HG03378 (cell line): ENCODE measurements around the gene MMP28.

Experiments used
- ATAC-seq: cut with Tn5 transposase; IDR thresholded peaks from one replicate; pipeline ENCODE4 v1.9.1; 2021; ENCODE audit warnings: mild to moderate bottlenecking, moderate library complexity; ENCODE audit not compliant: unreplicated experiment

MMP28 gene

DNA sequence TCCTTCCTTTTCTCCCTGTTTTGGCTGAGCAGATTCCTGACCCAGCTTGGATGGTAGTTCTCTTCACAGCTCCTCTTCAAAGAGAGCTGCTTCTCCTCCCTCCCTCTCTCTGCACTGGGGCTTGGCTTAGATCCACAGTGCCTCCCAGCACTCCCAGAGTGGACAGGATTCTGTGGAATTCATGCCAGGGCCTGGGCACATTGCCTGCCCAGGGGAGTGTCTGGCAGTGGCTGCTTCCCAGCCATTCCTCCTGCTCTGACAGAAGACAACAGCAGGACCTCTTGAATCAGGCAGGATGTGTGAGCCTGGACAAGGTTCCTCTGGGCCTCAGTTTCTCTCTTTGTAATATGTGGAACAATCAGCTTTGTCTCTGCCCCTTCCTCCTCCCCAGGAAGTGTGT lies 4.5 kb upstream of the MMP28 start:
- no peak for ATAC-seq

DNA sequence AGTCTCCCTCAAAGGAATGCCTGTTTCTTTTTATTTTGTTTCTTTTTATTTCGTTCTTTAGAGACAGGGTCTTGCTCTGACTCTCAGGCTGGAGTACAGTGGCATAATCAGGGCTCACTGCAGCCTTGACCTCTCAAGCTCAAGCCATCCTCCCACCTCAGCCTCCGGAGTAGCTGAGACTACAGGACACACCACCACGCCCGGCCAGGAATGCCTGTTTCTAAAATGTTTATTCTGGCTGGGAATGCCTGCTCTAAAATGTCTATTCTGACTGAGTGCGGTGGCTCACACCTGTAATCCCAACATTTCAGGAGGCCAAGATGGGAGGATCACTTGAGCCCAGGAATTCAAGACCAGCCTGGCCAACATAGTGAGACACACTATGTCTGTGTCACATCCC lies 2.5 kb upstream of the MMP28 start:
- ATAC-seq, result no peak

DNA sequence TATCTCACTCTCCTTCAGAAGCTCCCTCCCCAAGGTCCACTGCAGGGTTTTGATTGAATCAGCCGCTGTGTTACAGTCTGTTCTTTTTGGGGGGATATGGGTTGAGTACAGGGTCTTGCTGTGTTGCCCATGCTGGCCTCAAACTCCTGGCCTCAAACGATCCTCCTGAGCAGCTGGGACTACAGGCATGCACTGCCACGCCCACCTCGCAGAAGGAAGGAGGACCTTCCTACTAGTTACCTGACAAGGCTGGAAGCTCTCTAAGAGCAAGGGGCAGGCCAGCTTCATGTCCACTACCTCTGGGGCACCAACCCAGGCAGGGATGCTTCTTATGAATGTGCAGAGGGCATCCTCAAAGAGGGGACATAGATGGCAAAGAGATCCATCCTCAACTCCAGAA lies 1.9 kb upstream of the MMP28 start:
- ATAC-seq, result no peak

DNA sequence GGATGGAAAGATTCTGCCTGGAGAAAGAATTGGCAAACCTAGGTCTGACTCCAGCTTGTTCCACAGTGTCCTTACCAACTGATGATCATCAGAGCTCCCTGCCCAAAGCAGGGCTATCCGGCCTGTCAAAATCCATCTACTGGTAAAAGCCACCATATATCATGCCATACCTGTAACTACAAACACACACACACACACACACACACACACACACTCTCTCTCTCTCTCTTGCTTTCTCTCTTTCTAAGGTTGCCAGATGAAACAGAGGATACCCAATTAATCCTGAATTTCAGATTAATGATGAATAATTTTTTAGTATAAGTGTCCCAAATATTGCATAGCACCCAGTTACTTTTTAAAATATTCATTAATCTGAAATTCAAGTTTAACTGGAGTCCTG lies 1.5 kb upstream of the MMP28 start:
- no peak for ATAC-seq

DNA sequence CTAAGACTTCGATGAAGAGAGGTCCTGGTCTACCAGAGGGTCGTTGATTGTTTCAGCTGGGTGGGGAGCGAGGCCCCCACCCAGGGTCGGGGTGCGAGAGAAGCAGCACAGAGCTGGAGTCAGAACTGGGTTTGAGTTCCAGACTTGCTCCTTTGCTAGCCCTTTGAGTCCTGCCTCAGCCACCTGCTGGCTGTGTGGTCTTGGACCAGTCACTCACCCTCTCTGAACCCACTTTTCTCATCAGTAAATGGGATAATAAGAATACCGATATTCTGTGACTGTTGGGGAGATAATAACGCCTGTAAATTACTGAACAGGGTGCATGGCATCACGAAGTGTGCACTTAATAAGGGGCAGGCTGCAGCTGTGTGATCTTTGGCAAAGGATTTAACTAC lies 427 bp upstream of the MMP28 start:
- no peak for ATAC-seq

DNA sequence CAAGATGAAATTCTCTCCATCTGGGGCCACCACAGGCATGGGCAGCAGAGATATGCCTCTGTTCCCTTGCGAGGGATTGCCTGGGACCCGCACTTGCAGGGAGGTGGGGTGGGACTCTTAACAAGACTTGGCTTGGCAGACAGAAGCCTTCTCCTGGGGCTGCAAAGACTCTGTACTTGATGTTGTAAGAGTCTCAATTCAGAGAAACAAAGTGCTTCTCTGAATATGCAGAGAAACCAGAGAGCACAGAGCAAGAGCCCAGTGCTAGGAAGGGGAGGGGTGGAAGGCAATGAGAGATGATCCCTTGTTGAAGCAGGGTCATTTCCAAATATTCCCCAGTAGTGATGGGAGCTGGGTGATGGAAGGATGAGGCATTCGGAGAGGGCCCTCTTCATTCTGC lies 2.2 kb downstream of the MMP28 start:
- no peak for ATAC-seq

DNA sequence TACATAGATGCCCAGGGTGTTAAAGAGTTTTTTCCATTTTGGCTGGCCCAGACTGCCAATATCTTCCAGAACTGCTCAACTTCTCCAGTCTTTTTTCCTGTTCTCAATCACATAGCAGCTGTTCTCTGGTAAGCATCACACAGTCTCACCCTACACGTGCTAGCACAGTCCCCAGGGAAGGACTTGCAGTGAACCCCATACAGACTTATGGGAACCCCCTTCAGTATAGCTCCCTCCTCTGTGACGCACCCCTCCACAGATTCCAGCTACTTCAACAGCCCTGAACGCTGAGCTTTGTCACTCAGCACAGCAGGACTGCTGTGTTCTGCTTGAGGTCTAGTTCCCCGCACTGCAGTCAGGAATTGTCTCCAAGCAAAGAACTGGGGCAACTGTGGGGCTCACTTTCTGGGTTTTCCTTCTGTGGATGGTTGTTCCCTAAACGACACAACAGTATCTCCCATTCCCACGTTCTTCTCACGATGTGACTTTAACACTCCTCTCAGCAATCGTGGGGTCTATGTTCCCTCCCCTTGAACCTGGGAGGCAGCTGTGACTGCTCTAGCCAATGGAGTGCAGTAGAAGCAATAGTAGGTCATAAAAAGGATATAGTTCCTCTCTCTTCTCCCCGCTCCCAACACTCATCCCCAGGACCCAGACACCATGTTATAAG lies 3.6 kb downstream of the MMP28 start:
- no peak for ATAC-seq

DNA sequence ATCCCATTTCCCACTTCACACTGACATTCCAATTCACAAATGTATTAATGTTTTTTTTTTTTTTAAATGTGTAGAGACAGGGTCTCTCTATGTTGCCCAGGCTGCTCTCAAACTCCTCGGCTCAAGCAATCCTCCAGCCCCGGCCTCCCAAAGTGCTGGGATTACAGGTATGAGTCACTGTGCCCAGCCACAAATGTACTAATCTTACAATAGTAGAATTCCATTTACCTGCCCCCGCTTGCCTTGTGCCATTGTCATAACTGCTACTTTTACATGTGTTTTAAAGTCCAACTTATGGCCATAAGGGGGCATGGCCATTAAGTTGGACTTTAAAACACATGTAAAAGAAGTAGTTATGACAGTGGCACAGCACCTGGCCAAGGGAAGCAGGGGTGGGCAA lies 4.6 kb downstream of the MMP28 start:
- ATAC-seq, result no peak

DNA sequence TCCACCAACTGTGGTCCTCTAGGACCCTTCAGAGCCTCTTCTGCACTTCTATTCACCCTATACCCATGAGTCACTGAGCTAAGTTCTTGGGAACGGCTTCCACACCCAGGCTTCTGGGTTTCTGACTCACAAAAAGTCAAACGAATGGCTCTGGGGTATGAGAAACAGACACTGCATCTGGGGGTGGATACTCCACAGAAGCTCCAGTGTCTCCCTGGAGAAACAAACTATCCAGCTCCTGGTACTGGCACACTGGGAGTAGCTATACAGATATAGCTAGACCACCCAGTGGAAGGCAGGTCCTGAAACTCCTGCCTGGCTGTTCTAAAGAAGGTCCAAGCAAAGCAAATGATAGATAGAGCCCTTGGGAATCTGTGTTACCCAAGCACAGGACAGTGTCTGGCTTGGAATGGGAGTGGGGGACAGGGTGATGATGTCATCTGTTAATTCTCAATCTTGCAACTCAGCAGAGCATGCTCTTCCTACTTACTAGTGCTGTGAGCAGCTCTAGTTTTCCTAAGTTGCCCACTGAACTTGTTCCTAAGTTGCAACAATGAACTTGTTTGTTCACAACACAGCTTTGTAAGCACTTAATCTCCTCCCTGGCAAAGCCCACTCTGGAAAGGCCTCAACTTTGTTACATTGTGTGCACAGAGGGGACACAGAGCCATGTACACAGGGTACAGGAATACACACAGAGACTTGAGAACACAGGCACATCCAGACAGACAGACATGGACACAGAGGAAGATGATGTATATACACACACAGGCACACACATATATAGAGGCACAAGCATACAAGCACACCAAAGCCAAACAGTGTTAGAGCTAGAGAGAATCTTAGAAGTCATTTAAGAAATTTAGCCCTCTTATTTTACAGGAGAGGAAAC lies 6.7 kb downstream of the MMP28 start:
- no peak for ATAC-seq

DNA sequence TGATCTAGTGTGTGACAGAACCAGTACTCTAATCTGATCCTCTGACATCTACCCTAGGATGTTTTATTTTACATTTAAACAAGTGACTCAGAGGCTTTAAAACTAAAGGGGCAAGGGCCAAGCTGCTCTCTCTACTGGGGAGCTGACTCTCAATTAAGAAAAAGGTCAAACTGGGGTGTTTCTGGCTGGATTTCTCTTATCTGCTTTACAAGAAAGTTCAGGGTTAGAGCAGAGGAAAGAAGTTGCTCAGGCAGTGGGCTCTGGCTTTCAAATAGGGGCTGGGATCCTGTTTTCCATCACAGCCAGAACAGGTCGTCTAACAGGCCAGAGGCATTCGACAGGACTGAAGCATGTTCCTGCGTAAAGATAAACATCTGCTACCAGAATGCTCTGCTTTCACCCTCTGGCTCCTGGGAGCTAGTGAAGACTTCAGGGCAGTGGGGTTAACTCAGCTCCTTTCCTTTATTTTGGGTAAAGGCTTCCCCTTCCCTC lies 8.5 kb downstream of the MMP28 start:
- ATAC-seq, result no peak

DNA sequence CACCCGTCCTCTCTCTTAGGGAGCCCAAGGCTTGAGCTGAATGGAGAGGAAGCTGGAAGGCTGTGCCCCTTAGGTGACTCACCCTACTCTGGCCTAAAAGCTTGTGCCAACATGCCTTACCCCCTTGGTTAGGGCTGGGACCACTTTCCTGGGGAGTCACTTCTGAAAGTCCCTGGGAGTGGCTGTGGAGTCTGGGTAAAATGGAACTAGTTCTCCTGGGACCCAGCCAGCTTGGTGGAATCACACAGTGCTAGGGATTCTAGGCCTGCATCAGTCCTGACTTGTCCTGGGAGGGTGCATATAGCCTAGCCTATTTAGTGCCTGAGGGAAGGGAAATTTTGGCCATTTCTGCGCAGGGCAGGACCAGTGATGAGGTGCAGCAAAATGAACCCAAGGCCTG lies 10.5 kb downstream of the MMP28 start:
- ATAC-seq, result no peak

DNA sequence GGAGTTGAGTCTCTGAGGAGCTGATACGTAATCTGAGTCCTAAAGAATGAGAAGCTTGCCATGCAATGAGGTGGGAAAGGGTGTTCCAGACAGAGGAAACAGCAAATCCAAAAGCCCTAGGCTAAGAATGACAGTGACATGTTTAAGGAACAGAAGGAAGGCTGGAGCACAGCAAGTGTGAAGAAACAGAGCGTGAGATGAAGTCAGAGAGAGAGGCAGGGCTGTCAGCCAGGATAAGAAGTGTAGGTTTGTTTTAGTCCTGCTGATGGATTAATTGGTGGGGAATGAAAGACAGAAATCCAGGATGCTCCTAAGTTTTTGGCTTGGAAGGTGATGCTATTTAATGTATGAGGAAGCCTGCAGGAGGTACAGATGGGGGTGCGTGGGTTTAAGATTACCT lies 14.5 kb downstream of the MMP28 start:
- no peak for ATAC-seq

DNA sequence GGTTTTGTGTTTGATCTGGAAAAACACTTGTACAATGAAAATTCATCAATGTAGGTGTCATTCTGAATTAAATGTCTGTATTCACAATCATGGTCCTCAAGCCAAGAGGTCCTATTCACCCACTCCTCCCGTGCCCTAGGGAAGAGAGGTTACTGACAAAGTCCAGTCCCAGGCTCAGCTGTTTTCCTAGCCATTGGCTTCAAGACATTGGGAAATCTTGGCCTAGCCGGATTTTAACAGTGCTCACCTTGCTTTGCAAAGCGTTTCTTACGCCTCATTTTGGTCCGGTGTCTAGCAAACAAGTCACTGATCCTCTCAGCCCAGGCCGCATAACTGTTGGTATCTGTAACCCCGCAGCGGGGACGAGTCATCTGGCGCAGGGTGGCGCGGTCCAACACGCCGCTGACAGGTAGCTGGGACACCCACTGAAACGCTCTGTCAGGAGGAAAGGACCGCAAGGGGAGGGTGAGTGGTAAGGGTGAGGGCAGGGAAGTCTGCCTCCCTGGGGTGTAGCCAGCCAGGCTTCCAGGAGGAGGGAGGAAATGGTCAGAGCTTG lies 16.7 kb downstream of the MMP28 start:
- no peak for ATAC-seq

DNA sequence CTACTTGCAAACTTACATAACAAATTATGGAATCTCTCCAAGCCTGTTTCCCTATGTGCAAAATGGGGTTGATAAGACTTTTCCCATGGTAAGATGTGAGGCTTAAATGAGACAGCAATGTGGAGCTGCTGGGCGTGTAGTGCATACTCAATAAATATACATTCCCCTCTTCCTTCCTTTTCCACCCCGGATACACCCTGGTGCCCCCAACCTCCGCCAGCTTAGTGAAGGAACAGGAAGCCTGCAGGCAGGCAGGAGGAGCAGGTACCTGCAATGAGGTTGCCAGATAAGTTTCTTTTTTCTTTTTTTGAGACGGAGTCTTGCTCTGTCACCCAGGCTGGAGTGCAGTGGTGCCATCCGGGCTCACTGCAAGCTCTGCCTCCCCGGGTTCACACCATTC lies 19.9 kb downstream of the MMP28 start:
- ATAC-seq, result no peak

DNA sequence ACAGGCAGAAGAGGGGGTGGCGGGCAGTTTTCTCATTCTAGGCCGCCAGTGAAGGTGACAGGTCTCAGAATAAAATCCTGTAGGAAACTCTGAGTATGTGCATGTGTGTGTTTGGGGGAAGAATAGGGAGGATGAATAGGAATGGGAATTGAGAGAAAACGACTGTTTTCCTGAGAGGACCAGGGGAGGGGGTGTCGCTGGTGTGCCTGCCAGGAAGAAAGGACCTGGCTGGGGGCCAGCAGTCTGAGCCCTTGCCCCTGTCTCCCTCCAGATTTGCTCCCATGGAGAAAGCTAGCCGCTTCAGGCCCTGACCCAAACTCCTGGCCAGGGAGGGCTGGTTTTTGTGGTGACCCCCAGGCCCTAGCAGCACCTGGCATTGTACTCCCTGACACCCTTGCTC lies 20.4 kb downstream of the MMP28 start:
- ATAC-seq, result no peak

DNA sequence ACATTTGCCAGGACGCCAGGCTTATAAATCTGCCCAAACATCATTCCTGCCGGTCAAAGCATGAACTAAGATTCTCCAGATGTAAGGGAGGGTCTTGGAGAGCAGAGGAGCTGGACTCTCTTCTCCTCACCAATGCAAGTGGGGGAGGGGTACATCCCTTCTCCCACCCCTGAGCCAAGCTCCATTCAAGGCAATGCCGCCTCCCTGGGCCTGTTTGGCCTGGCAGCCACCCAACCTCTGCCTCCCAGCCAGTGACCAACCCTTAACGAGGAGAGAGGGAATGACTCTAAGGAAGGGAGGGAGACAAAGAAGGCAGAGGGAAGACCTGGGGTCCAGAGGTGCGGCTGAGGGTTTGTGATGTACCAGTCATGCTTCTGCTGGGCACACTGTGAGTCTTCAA lies 20.9 kb downstream of the MMP28 start:
- ATAC-seq, result no peak

DNA sequence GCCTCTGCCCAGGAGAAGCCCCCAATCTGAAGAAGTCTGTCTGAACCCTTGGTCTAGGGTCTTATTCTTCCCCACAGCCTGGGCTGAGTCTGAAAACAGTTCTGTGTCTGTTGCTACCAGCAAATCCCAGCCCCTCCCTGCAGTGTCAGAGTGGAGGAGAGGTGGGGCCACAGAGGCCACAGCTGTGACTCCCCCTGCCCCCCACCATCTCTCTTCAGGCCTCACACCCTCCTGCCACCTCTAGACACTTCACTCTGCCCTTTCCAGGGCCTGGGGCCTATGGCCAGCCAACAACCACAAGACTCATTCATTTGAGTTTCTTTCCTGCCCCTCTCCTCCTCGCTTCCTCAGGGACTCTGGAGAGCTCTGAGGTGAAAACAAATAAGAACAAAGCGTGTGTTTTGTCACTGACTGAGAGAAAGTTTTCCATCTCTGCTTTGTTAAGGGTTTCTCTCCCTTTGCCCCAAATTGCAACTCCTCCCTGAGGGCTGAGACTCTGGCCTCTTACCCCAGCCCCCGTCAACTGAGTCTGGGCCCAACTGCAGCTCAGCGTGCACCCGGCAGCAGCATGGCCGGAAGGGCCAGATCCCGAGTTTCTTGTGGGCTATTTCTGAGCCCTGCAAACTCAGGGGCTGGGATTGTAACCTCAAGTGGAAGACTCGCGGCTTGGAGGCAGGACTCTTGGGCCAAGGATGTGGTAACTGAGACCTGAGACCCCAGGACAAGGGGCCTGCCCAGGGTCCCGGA lies 21.6 kb downstream of the MMP28 start:
- ATAC-seq, result no peak

DNA sequence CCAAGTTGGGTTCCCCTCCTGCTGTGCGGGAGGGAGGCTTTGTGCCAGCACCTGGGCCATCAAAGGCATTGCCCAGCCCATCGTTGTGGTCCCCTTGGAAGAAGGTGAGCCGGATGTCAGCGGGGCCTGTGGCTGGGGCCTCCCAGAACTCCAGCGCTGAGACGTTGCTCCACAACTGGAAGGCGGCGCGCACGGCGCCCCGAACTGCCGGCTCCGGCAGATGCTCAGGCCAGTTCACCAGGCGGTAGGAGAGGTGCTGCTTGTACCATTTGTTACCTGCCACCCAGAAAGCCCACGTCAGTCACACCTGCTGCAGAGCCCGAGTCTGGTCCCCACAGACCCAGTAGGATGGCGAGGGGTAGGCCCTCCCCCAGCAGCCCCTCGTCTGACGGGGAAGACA lies 22.3 kb downstream of the MMP28 start:
- no peak for ATAC-seq

DNA sequence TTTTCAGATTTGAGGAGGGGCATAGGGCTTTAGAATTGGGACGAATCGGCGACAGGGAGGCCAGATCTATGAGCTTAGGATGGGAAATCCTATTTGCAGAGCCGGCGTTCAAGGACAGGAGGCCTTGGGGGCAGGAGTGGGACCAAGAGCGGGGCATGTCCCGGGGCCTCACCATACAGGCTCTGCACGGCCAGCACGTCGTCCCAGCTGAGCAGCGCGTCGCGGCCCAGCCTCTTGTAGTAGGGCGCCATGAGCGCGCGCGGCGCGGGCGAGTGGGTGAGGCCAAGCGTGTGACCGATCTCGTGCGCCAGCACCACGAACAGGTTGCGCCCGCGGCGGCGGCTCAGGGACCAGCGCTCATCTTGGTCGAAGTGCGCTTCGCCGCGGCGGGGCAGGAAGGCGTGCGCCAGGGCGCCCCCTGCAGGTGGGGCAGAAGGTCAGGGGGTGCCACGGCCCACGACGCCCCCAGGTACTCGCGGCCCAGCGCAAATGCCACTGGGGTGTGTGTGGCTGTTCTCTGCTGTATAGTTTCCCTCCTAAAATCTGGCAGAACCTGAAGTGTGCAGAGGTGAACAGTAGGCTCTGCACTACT lies 25.4 kb downstream of the MMP28 start:
- ATAC-seq, result no peak

DNA sequence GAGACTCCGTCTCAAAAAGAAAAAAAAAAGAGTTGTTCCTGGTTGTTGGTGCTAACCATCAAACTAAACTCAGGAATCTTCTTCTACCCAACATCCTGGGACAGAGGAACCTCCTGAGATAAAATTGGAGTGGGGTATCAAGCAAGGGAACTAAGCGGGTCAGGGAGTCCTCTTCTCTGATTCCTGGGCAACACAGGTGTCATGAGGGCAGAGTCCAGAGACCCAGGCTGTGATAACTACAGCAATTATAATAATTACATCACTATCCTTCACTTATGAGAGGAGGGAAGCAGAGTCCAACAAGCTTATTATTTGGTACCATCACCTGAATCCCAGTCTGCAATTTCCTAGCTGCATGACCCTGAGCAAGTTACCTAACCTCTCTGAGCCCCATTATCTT lies 26.6 kb downstream of the MMP28 start:
- no peak for ATAC-seq

DNA sequence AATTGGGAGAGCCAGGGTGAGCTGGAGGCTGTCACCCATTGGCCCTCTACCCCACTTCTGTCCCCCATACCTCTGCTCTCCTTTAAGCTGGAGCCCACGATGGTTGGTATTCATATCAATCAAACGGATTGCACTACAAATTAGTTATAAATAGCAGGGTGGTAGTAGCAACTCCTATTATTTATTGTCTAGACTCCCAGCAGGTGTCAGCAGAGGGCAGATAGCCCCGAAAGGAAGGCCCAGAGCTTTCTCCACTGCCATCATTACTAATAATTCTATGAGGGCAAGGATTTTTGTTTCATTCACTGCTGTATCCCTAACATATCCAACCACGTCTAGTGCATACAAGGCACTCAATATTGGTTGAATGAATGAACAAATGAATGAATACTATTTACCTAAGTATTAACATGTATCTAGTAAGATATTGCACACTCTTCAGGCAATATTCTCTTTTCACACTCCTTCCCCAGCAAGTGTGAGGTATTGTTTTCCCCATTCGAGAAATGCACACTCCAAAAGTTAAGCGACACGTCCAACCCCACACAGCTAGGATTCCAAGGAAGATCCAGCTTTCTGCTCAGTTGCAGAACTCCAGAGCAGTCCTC lies 28.4 kb downstream of the MMP28 start:
- ATAC-seq, result no peak
